Measurements from ENCODE around the gene TAS2R3.

DNA sequence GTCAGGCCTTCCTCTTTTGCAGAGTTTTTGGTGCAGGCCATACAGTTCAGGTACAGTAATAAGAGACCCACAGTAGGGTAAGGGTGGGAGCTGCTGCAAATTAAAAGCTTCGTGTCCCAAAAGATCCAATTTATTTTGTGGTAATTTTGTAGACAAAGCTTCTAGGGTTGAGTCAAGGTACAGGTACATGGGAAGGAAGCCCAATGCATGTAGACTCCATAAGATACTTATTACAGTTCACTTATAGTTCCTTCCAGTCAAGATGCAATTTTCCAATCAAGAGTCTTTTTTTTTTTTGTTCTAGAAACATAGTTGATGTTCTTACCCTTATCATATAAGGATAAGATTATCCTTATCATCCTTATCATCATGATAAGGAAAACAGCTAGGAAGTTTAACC, 12.5 kb downstream of the TAS2R3 start, which contains the start of gene TAS2R4:
- TF ChIP-seq, protein P1, sequence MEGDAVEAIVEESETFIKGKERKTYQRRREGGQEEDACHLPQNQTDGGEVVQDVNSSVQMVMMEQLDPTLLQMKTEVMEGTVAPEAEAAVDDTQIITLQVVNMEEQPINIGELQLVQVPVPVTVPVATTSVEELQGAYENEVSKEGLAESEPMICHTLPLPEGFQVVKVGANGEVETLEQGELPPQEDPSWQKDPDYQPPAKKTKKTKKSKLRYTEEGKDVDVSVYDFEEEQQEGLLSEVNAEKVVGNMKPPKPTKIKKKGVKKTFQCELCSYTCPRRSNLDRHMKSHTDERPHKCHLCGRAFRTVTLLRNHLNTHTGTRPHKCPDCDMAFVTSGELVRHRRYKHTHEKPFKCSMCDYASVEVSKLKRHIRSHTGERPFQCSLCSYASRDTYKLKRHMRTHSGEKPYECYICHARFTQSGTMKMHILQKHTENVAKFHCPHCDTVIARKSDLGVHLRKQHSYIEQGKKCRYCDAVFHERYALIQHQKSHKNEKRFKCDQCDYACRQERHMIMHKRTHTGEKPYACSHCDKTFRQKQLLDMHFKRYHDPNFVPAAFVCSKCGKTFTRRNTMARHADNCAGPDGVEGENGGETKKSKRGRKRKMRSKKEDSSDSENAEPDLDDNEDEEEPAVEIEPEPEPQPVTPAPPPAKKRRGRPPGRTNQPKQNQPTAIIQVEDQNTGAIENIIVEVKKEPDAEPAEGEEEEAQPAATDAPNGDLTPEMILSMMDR (IDR thresholded peaks at IDR 0.05): no peak
- no peak for TF ChIP-seq POLR2A (IDR thresholded peaks at IDR 0.05)
